M059J (cell line): ENCODE measurements around the gene KRT81. TPM values are rescaled to one million over a fixed set of nuclear protein-coding genes. Genes with fewer than 3 reads are reported as not detected.
A peak's percentile ranks its signal among the peaks of the same experiment; 100 is the strongest.
"Not testable (repeated sequence)": the region's sequence is repeated elsewhere in the genome, so short reads cannot be mapped to it uniquely, and the experiment has no call there.

ENCODE experiments used
- DNase-seq: peaks from one replicate; pipeline ENCODE4 v3.0.0-alpha.2; 2012; ENCODE audit warnings: low read depth
- total RNA-seq: library from RNA; depleted of rRNA; stranded (reverse); fragments of >200 nt; shearing (Covaris generic); gene quantifications from 2 replicates; pipeline ENCODE4 v1.2.3, GENCODE V29; 2014

The KRT81 gene
- total RNA-seq, 1 experiment from 2014 or later = 412 TPM

GRCh38 chr12:52296572-52297215 is 5.4 kb upstream of the KRT81 start:
- DNase-seq = no peak

GRCh38 chr12:52295663-52296062 is 4.3 kb upstream of the KRT81 start:
- DNase-seq = peak; percentile 45

- DNase-seq = no peak
These were observed 3.5 kb upstream of the KRT81 start for GRCh38 chr12:52294803-52295202.

GRCh38 chr12:52293926-52294325 is 2.6 kb upstream of the KRT81 start:
- no peak for DNase-seq

GRCh38 chr12:52290483-52291134 is 725 bp downstream of the KRT81 start:
- not testable (repeated sequence) for DNase-seq

- peak; percentile 90 for DNase-seq
These were observed 3.2 kb downstream of the KRT81 start for GRCh38 chr12:52287816-52288805.

GRCh38 chr12:52286857-52287785 is 4.2 kb downstream of the KRT81 start:
- DNase-seq = peak; percentile 64

GRCh38 chr12:52285851-52286530 is 5.3 kb downstream of the KRT81 start:
- no peak for DNase-seq

- DNase-seq = peak; percentile 91
These were observed 6.1 kb downstream of the KRT81 start for GRCh38 chr12:52285172-52285745.

GRCh38 chr12:52284562-52285171 is 6.7 kb downstream of the KRT81 start:
- DNase-seq = peak; percentile 43

GRCh38 chr12:52280796-52281560 is 10.4 kb downstream of the KRT81 start:
- peak; percentile 99 for DNase-seq

- peak; percentile 98 for DNase-seq
These were observed 11.0 kb downstream of the KRT81 start for GRCh38 chr12:52280319-52280795.

- peak; percentile 72 for DNase-seq
These were observed 11.7 kb downstream of the KRT81 start for GRCh38 chr12:52279422-52280318.

- DNase-seq = peak; percentile 76
These were observed 12.5 kb downstream of the KRT81 start for GRCh38 chr12:52278575-52279421.

GRCh38 chr12:52277486-52278245 is 13.7 kb downstream of the KRT81 start:
- no peak for DNase-seq

- no peak for DNase-seq
These were observed 15.6 kb downstream of the KRT81 start for GRCh38 chr12:52275686-52276085.
